GM12874 (cell line): ENCODE data around the gene MYO18B.

ENCODE experiments used
- CTCF ChIP-seq: IDR thresholded peaks from 2 replicates; pipeline ENCODE4 v1.5.1; 2011; ENCODE audit warnings: low read depth, mild to moderate bottlenecking, control low read depth, low read length, moderate library complexity; ENCODE audit not compliant: insufficient read depth

MYO18B gene

GRCh38 chr22:25853501-25854284, 111.7 kb downstream of the MYO18B start:
- peak; percentile 56; the same call in 1 of the 2 replicates for TF ChIP-seq CTCF

DNA sequence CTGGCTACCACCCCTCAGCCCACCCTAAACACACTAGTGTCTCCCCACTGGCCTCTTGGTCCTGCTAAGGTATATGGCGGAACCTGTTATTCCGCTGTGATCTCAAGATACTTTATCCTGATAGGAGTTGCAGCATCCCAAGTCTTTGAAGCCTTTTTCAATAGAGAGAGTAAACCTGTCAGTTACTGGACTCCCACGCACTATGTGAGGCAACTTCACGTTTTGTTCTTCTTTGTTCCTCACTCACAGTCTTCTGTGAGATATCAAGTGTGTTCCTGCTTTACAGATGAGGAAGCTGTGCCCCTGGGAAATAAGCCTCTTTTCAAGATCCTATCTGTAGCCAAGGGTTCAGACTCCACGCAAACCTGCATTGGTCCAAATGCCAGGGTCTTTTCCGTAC, 127.8 kb downstream of the MYO18B start:
- TF ChIP-seq CTCF = no peak

- TF ChIP-seq CTCF = no peak
Measured at GRCh38 chr22:25874327-25874726, 132.3 kb downstream of the MYO18B start.

GRCh38 chr22:25875461-25875860, 133.5 kb downstream of the MYO18B start:
- TF ChIP-seq CTCF = no peak

DNA sequence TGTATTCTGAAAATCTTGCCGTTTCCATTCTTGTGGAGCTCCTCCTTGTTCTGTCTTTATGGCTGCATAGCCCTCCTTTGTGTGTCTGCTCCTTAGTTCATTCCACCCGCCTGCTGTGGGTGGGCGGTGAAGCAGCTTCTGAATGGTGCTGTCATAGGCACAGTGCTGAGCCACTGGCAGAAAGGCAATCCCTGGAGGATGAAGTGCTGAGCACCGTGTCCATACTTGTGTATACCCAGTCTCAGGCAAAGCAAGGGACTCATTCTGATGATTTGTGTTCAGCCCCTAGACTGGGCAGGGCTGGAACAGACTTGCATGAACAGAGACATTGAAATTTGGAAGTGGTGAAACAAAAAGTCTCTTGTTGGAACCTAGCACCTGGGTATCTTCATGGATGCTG, 134.9 kb downstream of the MYO18B start:
- TF ChIP-seq CTCF = no peak

DNA sequence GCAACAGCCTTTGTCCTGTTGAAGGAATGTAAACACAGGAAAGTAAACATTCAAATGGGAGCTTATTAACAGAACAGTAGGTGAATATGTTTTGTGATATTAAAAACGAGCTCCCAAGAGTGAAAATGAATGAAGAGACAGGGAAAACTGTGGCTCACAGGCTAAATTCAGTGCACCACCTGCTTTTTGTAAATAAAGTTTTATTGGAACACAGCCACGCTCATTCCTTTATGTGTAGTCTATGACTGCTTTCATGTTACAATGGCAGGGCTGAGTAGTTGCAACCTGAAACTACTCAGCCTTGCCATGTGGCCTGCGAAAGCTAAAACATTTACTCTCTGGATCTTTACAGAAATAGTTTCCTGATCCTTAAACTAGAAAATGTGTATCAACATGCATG, 136.9 kb downstream of the MYO18B start:
- no peak for TF ChIP-seq CTCF

- peak; percentile 30; the same call in 1 of the 2 replicates for TF ChIP-seq CTCF
Measured at GRCh38 chr22:25880524-25880923, 138.5 kb downstream of the MYO18B start.
